HG03060 (cell line): ENCODE results near the gene GALM.
"Not testable (repeated sequence)": the region's sequence is repeated elsewhere in the genome, so short reads cannot be mapped to it uniquely, and the experiment has no call there.

ENCODE experiments used
- ATAC-seq: cut with Tn5 transposase; IDR thresholded peaks from one replicate; pipeline ENCODE4 v1.9.1; 2021; ENCODE audit warnings: low read depth, moderate number of reproducible peaks; ENCODE audit not compliant: unreplicated experiment

Gene GALM

GRCh38 chr2:38672445-38673391 lies 6.8 kb downstream of the GALM start:
- no peak for ATAC-seq

GRCh38 chr2:38676681-38677080 lies 10.8 kb downstream of the GALM start:
- ATAC-seq = no peak

- ATAC-seq = not testable (repeated sequence)
Measured at GRCh38 chr2:38680868-38681267, 15.0 kb downstream of the GALM start.

- no peak for ATAC-seq
Measured at GRCh38 chr2:38682008-38682575, 16.2 kb downstream of the GALM start.

- not testable (repeated sequence) for ATAC-seq
Measured at GRCh38 chr2:38682620-38683019, 16.7 kb downstream of the GALM start.

- no peak for ATAC-seq
Measured at GRCh38 chr2:38683766-38684165, 17.9 kb downstream of the GALM start.

GRCh38 chr2:38685116-38685735 lies 19.3 kb downstream of the GALM start:
- ATAC-seq = no peak

GRCh38 chr2:38690499-38691420 lies 24.8 kb downstream of the GALM start:
- no peak for ATAC-seq

GRCh38 chr2:38691994-38692393 lies 26.1 kb downstream of the GALM start:
- no peak for ATAC-seq

- no peak for ATAC-seq
Measured at GRCh38 chr2:38692636-38693318, 26.9 kb downstream of the GALM start.

- ATAC-seq = no peak
Measured at GRCh38 chr2:38697116-38697840, 31.4 kb downstream of the GALM start.

- ATAC-seq = no peak
Measured at GRCh38 chr2:38698467-38699003, 32.6 kb downstream of the GALM start.

- no peak for ATAC-seq
Measured at GRCh38 chr2:38700113-38700785, 34.3 kb downstream of the GALM start.

- ATAC-seq = no peak
Measured at GRCh38 chr2:38700881-38701458, 35.1 kb downstream of the GALM start.

- ATAC-seq = no peak
Measured at GRCh38 chr2:38701542-38701941, 35.6 kb downstream of the GALM start.

- ATAC-seq = no peak
Measured at GRCh38 chr2:38702413-38702812, 36.5 kb downstream of the GALM start.

- not testable (repeated sequence) for ATAC-seq
Measured at GRCh38 chr2:38703336-38703735, 37.4 kb downstream of the GALM start.

GRCh38 chr2:38704664-38705063 lies 38.8 kb downstream of the GALM start:
- ATAC-seq = no peak
